Body of pancreas (tissue), 4 donors: ENCODE data around the gene ZNF628.

ENCODE experiments used
- POLR2A ChIP-seq, 3 donors: fragments of 450-650 bp; IDR thresholded peaks; one replicate each; pipeline ENCODE4 v1.6.1; 2016; ENCODE audit warnings: antibody characterized with exemption in 3 of 3, mild to moderate bottlenecking in 2 of 3
- TF ChIP-seq, protein P1 (sequence below), 7 experiments: fragments of 450-650 bp in 4 of 7; fragments of 200-600 bp in 3 of 7; sonication (generic) in 3 of 7; IDR thresholded peaks; one replicate each; pipeline ENCODE4 v1.5.1; 2016 to 2019; ENCODE audit warnings: antibody characterized with exemption in 7 of 7

DNA sequence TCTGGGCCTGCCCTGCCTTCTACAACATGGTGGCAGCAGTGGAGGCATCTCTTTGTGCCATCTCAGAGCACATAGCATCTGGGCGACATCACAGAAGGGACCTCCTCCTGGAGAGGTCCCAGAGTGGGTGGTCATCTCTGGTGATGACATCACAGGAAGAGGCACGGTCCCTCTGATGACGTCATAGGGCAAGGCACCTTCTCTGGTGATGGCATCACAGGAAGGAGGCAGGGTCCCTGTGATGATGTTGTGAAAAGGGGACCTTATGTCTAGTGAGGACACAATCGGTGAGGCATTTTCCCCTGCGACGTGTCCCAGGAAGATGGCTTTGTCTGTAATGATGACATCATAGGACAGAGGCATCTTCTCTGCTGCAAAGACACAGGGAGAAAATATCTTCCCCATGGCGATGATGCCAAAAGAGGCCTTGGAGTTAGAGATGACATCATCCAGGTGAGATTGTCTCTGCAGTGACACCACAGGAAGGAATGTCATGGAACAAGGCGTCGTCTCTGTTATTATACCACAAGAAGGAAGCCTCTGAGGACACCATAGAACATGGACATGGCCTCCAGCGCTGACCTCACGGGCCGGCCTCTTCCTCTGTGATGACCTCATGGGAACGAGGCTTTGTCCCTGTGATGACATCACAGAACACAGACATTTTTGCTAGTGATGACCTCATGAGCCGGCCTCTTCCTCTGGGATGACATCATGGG lies 44.0 kb upstream of the ZNF628 start:
- TF ChIP-seq, protein P1, sequence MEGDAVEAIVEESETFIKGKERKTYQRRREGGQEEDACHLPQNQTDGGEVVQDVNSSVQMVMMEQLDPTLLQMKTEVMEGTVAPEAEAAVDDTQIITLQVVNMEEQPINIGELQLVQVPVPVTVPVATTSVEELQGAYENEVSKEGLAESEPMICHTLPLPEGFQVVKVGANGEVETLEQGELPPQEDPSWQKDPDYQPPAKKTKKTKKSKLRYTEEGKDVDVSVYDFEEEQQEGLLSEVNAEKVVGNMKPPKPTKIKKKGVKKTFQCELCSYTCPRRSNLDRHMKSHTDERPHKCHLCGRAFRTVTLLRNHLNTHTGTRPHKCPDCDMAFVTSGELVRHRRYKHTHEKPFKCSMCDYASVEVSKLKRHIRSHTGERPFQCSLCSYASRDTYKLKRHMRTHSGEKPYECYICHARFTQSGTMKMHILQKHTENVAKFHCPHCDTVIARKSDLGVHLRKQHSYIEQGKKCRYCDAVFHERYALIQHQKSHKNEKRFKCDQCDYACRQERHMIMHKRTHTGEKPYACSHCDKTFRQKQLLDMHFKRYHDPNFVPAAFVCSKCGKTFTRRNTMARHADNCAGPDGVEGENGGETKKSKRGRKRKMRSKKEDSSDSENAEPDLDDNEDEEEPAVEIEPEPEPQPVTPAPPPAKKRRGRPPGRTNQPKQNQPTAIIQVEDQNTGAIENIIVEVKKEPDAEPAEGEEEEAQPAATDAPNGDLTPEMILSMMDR (IDR thresholded peaks at IDR 0.05), result no peak
- no peak for TF ChIP-seq POLR2A (IDR thresholded peaks at IDR 0.05)
